RWPE1 (cell line): ENCODE data around the gene TOX2.

Source experiments
- CTCF ChIA-PET: fragments of 350-600 bp; sonication (Branson Sonifier 250); formaldehyde crosslinking; extraction: SDS; loops from one replicate; lab custom pipeline; 2021; lab: Yijun Ruan, JAX
- POLR2A ChIA-PET: fragments of 400-600 bp; formaldehyde crosslinking; extraction: SDS; loops from one replicate; lab custom pipeline; 2020; ENCODE audit warnings: antibody characterized with exemption; ENCODE audit not compliant: low non-redundant PET; lab: Yijun Ruan, JAX
- DNase-seq: peaks from one replicate; pipeline ENCODE4 v3.0.0; 2012; ENCODE audit warnings: low spot score
- H3K27ac ChIP-seq: fragments of 450-650 bp; 2 replicates; pipeline ENCODE4 v1.5.1; 2017
- CTCF ChIP-seq: fragments of 450-650 bp; conservative IDR thresholded peaks from 2 replicates; pipeline ENCODE4 v1.5.1; 2017; ENCODE audit warnings: low read depth, mild to moderate bottlenecking

The TOX2 gene

GRCh38 chr20:43895235-43895634 is 19.4 kb upstream of the TOX2 start:
- no peak for DNase-seq
- H3K27ac ChIP-seq: no peak overlapping the region
- ChIA-PET CTCF (interaction anchor here (1.0 kb wide), 1 partner anchor 14 kb away, joined by 3 read pairs; no protein-coding TSS in a partner anchor), POLR2A (no interaction called here)
- no peak for TF ChIP-seq CTCF

GRCh38 chr20:43899274-43900120 is 15.2 kb upstream of the TOX2 start:
- CTCF ChIA-PET: interaction anchor here (0.8 kb wide), 1 partner anchor 11 kb away, joined by 4 read pairs; no protein-coding TSS in a partner anchor
- no peak overlapping the region for H3K27ac ChIP-seq
- no peak for TF ChIP-seq CTCF
- DNase-seq: no peak
- POLR2A ChIA-PET: interaction anchor here (0.6 kb wide), 1 partner anchor 217 kb away, joined by 4 read pairs; no protein-coding TSS in a partner anchor

- DNase-seq: no peak
- no peak overlapping the region for H3K27ac ChIP-seq
- CTCF ChIA-PET: interaction anchor here (0.6 kb wide), 1 partner anchor 10 kb away, joined by 6 read pairs; no protein-coding TSS in a partner anchor
- POLR2A ChIA-PET: interaction anchor here (0.6 kb wide), 1 partner anchor 217 kb away, joined by 4 read pairs; no protein-coding TSS in a partner anchor
- TF ChIP-seq CTCF: no peak
Measured at GRCh38 chr20:43900121-43900466, 14.6 kb upstream of the TOX2 start.

GRCh38 chr20:43900496-43900895 is 14.2 kb upstream of the TOX2 start:
- ChIA-PET CTCF (interaction anchor here (0.6 kb wide), 1 partner anchor 10 kb away, joined by 6 read pairs; no protein-coding TSS in a partner anchor), POLR2A (interaction anchor here (0.6 kb wide), 1 partner anchor 216 kb away, joined by 4 read pairs; no protein-coding TSS in a partner anchor)
- no peak for DNase-seq
- H3K27ac ChIP-seq: no peak overlapping the region
- no peak for TF ChIP-seq CTCF

- ChIA-PET POLR2A (no interaction called here), CTCF (interaction anchor here (0.6 kb wide), 1 partner anchor 42 kb away, joined by 3 read pairs; no protein-coding TSS in a partner anchor)
- DNase-seq: no peak
- no peak for TF ChIP-seq CTCF
- H3K27ac ChIP-seq: no peak overlapping the region
Measured at GRCh38 chr20:43901296-43901695, 13.4 kb upstream of the TOX2 start.

GRCh38 chr20:43903953-43904826 is 10.5 kb upstream of the TOX2 start:
- POLR2A ChIA-PET: no interaction called here
- TF ChIP-seq CTCF: no peak
- DNase-seq: no peak

More at GRCh38 chr20:43903953-43904826, 10.5 kb upstream of the TOX2 start:
- H3K27ac ChIP-seq: no peak overlapping the region
- CTCF ChIA-PET: no interaction called here
